HepG2 (cell line): Measurements from ENCODE around the gene TYMS. TPM values are rescaled to one million over a fixed set of nuclear protein-coding genes. Genes with fewer than 3 reads are reported as not detected.
A peak's percentile ranks its signal among the peaks of the same experiment; 100 is the strongest.

Source experiments
- ATAC-seq: fragments of 200-7000 bp; cut with Tn5 transposase; 3 replicates; pipeline ENCODE4 v1.9.1; 2020; ENCODE audit warnings: mild to moderate bottlenecking, moderate library complexity
- BruUV-seq: library from RNA; stranded (reverse); fragments of 400-500 nt; replicated peaks from 2 replicates; lab custom pipeline; 2021; lab: Mats Ljungman, UMichigan
- CTCF ChIA-PET: fragments of 300-600 bp; formaldehyde crosslinking; extraction: SDS; loops from one replicate; lab custom pipeline; 2021; ENCODE audit warnings: low total read pairs, inconsistent platforms, low intra/inter-chr PET ratio; lab: Yijun Ruan, JAX
- POLR2A ChIA-PET: fragments of 350-600 bp; sonication (Branson Sonifier 250); formaldehyde crosslinking; loops from one replicate; lab custom pipeline; 2020; ENCODE audit warnings: antibody characterized with exemption, inconsistent platforms; lab: Yijun Ruan, JAX
- DNase-seq: peaks from one replicate; pipeline ENCODE4 v3.0.0-alpha.2; 2015; ENCODE audit warnings: low spot score
- FAIRE-seq: peaks from 3 replicates; lab custom pipeline; 2011; peaks lifted over from hg19 to GRCh38; lab: Jason Lieb, UNC
- H2AFZ ChIP-seq: one replicate; pipeline ENCODE4 v1.6.1; 2011; ENCODE audit warnings: low read length, inconsistent platforms
- H3K27ac ChIP-seq: fragments of 300-600 bp; 3 replicates; pipeline ENCODE4 v1.8.0; 2011; ENCODE audit warnings: mixed run types, mild to moderate bottlenecking, mixed read lengths, low read length, inconsistent platforms; ENCODE audit not compliant: insufficient read depth; ENCODE audit errors: extremely low read length
- H3K27me3 ChIP-seq, 2 experiments: fragments of 200-600 bp in 1 of 2; 2 replicates in 1 of 2; 3 replicates in 1 of 2; pipeline versions ENCODE4 v1.6.0 to v1.8.0; 2011; ENCODE audit warnings: low read length in 2 of 2, mild to moderate bottlenecking in 2 of 2, moderate library complexity in 2 of 2, inconsistent platforms in 1 of 2; ENCODE audit not compliant: insufficient read depth in 2 of 2, control insufficient read depth in 1 of 2
- H3K36me3 ChIP-seq, 2 experiments: fragments of 200-600 bp in 1 of 2; replicated peaks in 1 of 2; 2 replicates in 1 of 2; 3 replicates in 1 of 2; pipeline versions ENCODE4 v1.5.1 to v1.8.0; 2011; ENCODE audit warnings: low read length in 2 of 2, inconsistent platforms in 1 of 2; ENCODE audit not compliant: insufficient read depth in 2 of 2, control insufficient read depth in 1 of 2
- H3K4me1 ChIP-seq: 2 replicates; pipeline ENCODE4 v1.5.1; 2012; ENCODE audit warnings: low read length, inconsistent platforms; ENCODE audit not compliant: insufficient read depth
- H3K4me2 ChIP-seq: 2 replicates; pipeline ENCODE4 v1.6.0; 2011; ENCODE audit warnings: low read depth, low read length, inconsistent platforms
- H3K4me3 ChIP-seq, 3 experiments: fragments of 200-600 bp in 1 of 3; sonication (generic), shearing (Covaris generic) in 1 of 3; replicated peaks in 1 of 3; 2 replicates each; pipeline ENCODE4 v1.5.1; 2011 to 2016; ENCODE audit warnings: low read length in 3 of 3, inconsistent platforms in 2 of 3, low read depth in 2 of 3, mild to moderate bottlenecking in 2 of 3, control low read depth in 1 of 3, mixed read lengths in 1 of 3; ENCODE audit not compliant: insufficient read depth in 1 of 3
- H3K79me2 ChIP-seq: one replicate; pipeline ENCODE4 v1.6.1; 2011; ENCODE audit warnings: low read length, inconsistent platforms; ENCODE audit not compliant: insufficient read depth
- H3K9ac ChIP-seq: 2 replicates; pipeline ENCODE4 v1.6.0; 2011; ENCODE audit warnings: mild to moderate bottlenecking, low read depth, low read length, inconsistent platforms; ENCODE audit not compliant: insufficient read depth
- H3K9me3 ChIP-seq: 2 replicates; pipeline ENCODE4 v1.5.1; 2012; ENCODE audit warnings: mild to moderate bottlenecking, low read length
- H4K20me1 ChIP-seq: 2 replicates; pipeline ENCODE4 v1.6.0; 2011; ENCODE audit warnings: inconsistent platforms, mild to moderate bottlenecking, low read length, moderate library complexity; ENCODE audit not compliant: insufficient read depth
- GABPA ChIP-seq, 2 experiments: IDR thresholded peaks; 2 replicates each; pipeline ENCODE4 v1.6.1; 2011 to 2016; ENCODE audit warnings: low read depth in 2 of 2, low read length in 1 of 2, missing biosample characterization in 1 of 2, missing genetic modification characterization in 1 of 2
- KDM5A ChIP-seq: fragments of 200-600 bp; sonication (generic); IDR thresholded peaks from 2 replicates; pipeline ENCODE4 v1.7.0; 2018; ENCODE audit warnings: antibody characterized with exemption, mild to moderate bottlenecking, low read length, borderline replicate concordance
- NFIC ChIP-seq: IDR thresholded peaks from 2 replicates; pipeline ENCODE4 v1.6.1; 2012; ENCODE audit warnings: mild to moderate bottlenecking, low read length, inconsistent platforms
- PAF1 ChIP-seq: IDR thresholded peaks from 2 replicates; pipeline ENCODE4 v1.6.1; 2016; ENCODE audit warnings: missing genetic modification reagents, missing compliant biosample characterization
- PRMT3 ChIP-seq: sonication (generic); formaldehyde crosslinking; IDR thresholded peaks from 2 replicates; pipeline ENCODE4 v1.8.1; 2022; ENCODE audit warnings: low read depth, mild to moderate bottlenecking, moderate library complexity, missing genetic modification reagents, borderline replicate concordance
- SIX4 ChIP-seq: sonication (generic); formaldehyde crosslinking; IDR thresholded peaks from 2 replicates; pipeline ENCODE4 v1.4.0; 2020; ENCODE audit warnings: missing genetic modification reagents
- ZNF136 ChIP-seq: sonication (generic); formaldehyde crosslinking; IDR thresholded peaks from 2 replicates; pipeline ENCODE4 v1.8.1; 2022; ENCODE audit warnings: low read depth, mild to moderate bottlenecking, moderate library complexity, missing genetic modification reagents
- WGBS: methylation state at CpG from one replicate; pipeline ENCODE4 v1.1.6; 2017; ENCODE audit warnings: low lambda C conversion rate; 5-methylcytosine and 5-hydroxymethylcytosine counted together
- in situ Hi-C: cut with HindIII; loops from 2 replicates; pipeline ENCODE4 v1.10.0; 2017; ENCODE audit warnings: low pct_unique_long_range_greater_than_20kb; ENCODE audit not compliant: extremely low pct_ligation_motif_present
- intact Hi-C: fragments of 100-400 bp; cut with micrococcal nuclease; formaldehyde crosslinking; loops from one replicate; pipeline ENCODE4 v1.10.0; 2022; ENCODE audit not compliant: unreplicated experiment
- polyA plus RNA-seq, 8 experiments: library from polyadenylated mRNA; depleted of rRNA in 3 of 8; stranded (reverse) in 7 of 8; unstranded in 1 of 8; fragments of >200 nt; fragmentation: Illumina TruSeq in 4 of 8; extraction: Trizol in 4 of 8; gene quantifications; 2 replicates each; pipeline versions ENCODE4 v1.2.1 to v1.2.3, GENCODE V29; 2011 to 2016; ENCODE audit warnings: low read depth in 4 of 8, missing spikeins in 1 of 8, mixed read lengths in 1 of 8; ENCODE audit not compliant: insufficient read depth in 1 of 8
- total RNA-seq, 5 experiments: library from RNA; depleted of rRNA; stranded (reverse); fragments of >200 nt; fragmentation: Illumina TruSeq; extraction: Trizol; gene quantifications; 2 replicates each; pipeline ENCODE4 v1.2.3, GENCODE V29; 2016; ENCODE audit warnings: low read depth in 1 of 5
- TF ChIP-seq, protein P1 (sequence below): sonication (generic); formaldehyde crosslinking; IDR thresholded peaks from 2 replicates; pipeline ENCODE4 v1.5.0; 2020; ENCODE audit warnings: missing genetic modification reagents
- TF ChIP-seq, protein P2 (sequence below): sonication (generic); formaldehyde crosslinking; IDR thresholded peaks from 2 replicates; pipeline ENCODE4 v1.4.0; 2020; ENCODE audit warnings: missing genetic modification reagents

TYMS gene
- total and polyA plus RNA-seq, 2 of the 13 experiments (the other 11 are each of a cell fraction or from before 2014, with no cell fraction given): 80.1 to 106 TPM

DNA sequence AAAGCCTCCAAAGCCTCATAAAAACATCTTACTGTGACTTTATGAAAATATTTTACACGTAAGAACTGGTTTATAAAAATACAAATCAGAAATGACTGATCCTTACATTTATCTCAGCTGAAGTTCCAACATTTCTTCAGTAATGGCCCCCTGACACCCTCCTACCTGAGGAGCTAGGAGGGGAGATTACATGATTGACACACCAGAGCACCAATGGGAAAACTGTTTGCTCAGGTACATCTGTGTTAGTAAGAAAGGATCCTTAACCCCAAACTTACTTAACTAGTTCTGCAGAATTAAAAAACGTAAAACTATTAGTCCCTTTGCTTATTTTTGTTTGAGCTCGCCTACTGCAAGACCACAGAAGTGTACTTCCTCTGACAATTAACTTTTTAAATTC is 28.0 kb downstream of the TYMS start (continued):
- TF ChIP-seq KDM5A (no peak), GABPA (IDR thresholded peaks at IDR 0.05; ENCODE audit: low read depth, low read length) (no peak), GABPA (CRISPR knock-in tag; IDR thresholded peaks at IDR 0.05; ENCODE audit: low read depth) (no peak), SIX4 (CRISPR knock-in tag) (no peak)
- TF ChIP-seq, protein P1, sequence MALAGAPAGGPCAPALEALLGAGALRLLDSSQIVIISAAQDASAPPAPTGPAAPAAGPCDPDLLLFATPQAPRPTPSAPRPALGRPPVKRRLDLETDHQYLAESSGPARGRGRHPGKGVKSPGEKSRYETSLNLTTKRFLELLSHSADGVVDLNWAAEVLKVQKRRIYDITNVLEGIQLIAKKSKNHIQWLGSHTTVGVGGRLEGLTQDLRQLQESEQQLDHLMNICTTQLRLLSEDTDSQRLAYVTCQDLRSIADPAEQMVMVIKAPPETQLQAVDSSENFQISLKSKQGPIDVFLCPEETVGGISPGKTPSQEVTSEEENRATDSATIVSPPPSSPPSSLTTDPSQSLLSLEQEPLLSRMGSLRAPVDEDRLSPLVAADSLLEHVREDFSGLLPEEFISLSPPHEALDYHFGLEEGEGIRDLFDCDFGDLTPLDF (CRISPR knock-in tag): no peak
- TF ChIP-seq, protein P2, sequence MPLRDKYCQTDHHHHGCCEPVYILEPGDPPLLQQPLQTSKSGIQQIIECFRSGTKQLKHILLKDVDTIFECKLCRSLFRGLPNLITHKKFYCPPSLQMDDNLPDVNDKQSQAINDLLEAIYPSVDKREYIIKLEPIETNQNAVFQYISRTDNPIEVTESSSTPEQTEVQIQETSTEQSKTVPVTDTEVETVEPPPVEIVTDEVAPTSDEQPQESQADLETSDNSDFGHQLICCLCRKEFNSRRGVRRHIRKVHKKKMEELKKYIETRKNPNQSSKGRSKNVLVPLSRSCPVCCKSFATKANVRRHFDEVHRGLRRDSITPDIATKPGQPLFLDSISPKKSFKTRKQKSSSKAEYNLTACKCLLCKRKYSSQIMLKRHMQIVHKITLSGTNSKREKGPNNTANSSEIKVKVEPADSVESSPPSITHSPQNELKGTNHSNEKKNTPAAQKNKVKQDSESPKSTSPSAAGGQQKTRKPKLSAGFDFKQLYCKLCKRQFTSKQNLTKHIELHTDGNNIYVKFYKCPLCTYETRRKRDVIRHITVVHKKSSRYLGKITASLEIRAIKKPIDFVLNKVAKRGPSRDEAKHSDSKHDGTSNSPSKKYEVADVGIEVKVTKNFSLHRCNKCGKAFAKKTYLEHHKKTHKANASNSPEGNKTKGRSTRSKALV (CRISPR knock-in tag): no peak

DNA sequence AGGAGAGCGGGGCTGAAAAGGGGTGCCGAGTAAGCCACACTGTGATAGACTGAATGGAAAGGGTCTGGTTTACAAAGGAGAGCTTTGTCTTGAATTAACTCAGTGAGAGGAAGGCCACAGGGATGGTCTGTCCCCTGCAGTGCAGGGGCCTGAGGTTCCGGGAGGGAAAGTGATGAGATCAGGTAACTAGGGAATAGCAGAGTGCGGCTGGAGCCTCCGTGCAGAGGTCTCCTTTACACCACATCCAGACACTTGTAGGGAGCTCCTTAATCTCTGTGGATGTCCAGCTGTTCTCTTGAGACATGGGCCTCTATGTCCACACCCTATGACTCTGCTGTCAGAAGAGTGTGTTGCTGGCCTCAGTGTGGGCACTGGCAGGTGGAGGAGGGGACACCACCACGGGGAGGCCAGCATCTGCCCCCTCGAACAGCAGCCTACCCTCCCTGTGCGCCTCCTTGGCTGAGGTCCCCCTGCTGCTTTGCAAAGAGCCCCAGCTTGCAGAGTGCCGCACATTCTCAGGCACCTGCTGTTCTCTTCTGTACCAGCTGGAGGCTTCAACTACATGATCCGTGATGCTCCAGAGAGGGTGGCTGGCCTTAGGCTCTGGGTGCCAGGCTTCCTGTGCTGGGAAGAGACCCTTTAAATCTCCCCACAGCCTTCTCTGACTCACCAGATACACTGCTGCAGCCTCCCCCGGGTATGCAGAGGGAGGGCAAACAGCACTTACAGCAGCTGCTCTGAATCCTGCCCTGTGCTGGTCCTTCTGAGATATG is 29.1 kb downstream of the TYMS start:
- Histone ChIP-seq H3K27me3 (no peaks in the 10 kb centered on the region), H3K9me3 (no peaks in the 10 kb centered on the region), H3K79me2 (no peaks in the 10 kb centered on the region), H3K4me1 (peaks cover 31% of the 10 kb centered on the region), H3K4me2 (no peak overlapping the region), H3K36me3 (peaks cover 26 to 54% of the 10 kb centered on the region in 2 experiments), H3K9ac (no peak overlapping the region), H3K4me3 (no peak overlapping the region), H3K27ac (no peak overlapping the region), H2AFZ (no peak overlapping the region), H4K20me1 (peaks cover 5% of the 10 kb centered on the region; the same call in 1 of the 2 replicates)
- CTCF ChIA-PET: no interaction called here
- in situ Hi-C loops (no loop called here), intact Hi-C loops (no loop called here)
- 90% methylated on average over 6 of the region's 11 CpGs for WGBS
- POLR2A ChIA-PET: no interaction called here
- DNase-seq (no peak), ATAC-seq (peak; percentile 18; the same call in 1 of the 3 replicates)
- BruUV-seq: no TSS peak
- no peak for TF ChIP-seq PAF1 (CRISPR knock-in tag)
- TF ChIP-seq ZNF136: no peak
- TF ChIP-seq NFIC: no peak
- TF ChIP-seq PRMT3: no peak
- TF ChIP-seq, all 625 proteins: peak for 0
- FAIRE-seq: no peak
